Rectal smooth muscle tissue (tissue), 1 donor: ENCODE results near the gene TNFRSF4.

Source experiments
- H3K27ac ChIP-seq: one replicate; pipeline ENCODE4 v1.7.0; 2013; ENCODE audit warnings: low read depth, low read length, inconsistent platforms
- H3K27me3 ChIP-seq: one replicate; pipeline ENCODE4 v1.7.0; 2013; ENCODE audit warnings: low read length; ENCODE audit not compliant: control insufficient read depth, insufficient read depth
- H3K36me3 ChIP-seq: one replicate; pipeline ENCODE4 v1.7.0; 2013; ENCODE audit warnings: low read length; ENCODE audit not compliant: control insufficient read depth, insufficient read depth
- H3K4me1 ChIP-seq: one replicate; pipeline ENCODE4 v1.7.0; 2013; ENCODE audit warnings: low read length; ENCODE audit not compliant: control insufficient read depth, insufficient read depth
- H3K4me3 ChIP-seq: one replicate; pipeline ENCODE4 v1.7.0; 2013; ENCODE audit warnings: low read length
- H3K9ac ChIP-seq: one replicate; pipeline ENCODE4 v1.7.0; 2013; ENCODE audit warnings: low read length

The TNFRSF4 gene

DNA sequence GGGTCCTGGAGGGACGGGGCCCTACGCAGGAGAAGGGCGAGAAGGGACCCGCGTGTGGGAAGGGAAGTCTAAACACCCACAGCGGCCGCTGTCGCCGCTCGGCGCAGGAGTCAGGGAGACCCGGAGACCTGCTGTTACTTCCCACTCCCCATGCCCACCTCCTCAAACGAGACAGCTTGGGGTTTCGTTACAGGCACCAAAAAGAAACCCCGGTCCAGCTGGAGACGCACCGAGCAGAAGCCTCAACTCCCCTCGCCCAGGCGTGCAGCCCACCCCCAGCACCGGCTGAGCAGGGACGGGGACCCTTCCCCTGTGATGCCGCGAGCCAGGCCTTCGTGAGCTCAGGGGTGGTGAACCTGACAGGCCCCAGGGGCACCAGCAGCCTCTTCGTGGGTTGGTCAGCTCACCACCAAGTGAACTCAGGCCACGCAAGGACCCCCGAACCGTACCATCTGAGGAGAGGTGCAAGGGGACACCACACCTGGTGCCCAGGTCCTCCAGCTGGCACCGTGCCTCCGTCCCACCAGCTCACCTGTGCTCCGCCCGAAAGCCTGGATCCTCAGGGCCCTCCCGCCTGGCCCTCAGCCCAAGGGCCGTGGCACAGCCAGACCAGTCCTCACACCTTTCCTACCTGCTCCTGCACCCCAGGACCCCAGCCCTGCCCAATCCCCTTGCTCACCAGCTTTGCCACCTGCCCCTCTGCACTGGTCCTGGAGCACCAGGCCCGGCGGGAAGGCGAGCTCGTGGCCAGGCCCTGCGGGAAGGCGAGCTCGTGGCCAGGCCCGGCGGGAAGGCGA lies 12.8 kb upstream of the TNFRSF4 start:
- Histone ChIP-seq H3K36me3 (peaks cover 34% of the 10 kb centered on the region), H3K4me1 (peaks cover 4% of the 10 kb centered on the region), H3K27me3 (no peaks in the 10 kb centered on the region), H3K9ac (no peak overlapping the region), H3K27ac (no peak overlapping the region), H3K4me3 (no peak overlapping the region)

DNA sequence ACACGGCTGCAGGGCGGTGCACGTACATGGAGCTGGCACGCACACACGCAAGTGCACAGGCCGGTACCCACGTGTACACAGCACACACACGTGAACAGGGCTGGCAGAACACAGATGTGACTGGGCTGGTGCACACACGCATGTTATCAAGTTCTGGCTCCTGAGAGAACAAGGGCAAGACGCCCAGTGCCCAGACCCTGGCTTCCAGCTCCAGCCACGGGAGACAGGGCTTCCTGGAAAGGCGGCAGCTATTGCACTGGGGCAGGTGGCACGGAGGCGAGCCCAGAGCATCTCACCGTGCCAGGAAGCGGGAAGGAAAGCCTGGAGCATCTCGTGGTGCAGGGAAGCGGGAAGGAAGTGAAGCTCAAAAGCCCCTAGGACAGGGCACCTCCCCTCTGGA lies 12.0 kb upstream of the TNFRSF4 start:
- Histone ChIP-seq H3K27ac (no peak overlapping the region), H3K27me3 (no peaks in the 10 kb centered on the region), H3K36me3 (peaks cover 37% of the 10 kb centered on the region), H3K4me3 (no peak overlapping the region), H3K9ac (no peak overlapping the region), H3K4me1 (peaks cover 4% of the 10 kb centered on the region)

DNA sequence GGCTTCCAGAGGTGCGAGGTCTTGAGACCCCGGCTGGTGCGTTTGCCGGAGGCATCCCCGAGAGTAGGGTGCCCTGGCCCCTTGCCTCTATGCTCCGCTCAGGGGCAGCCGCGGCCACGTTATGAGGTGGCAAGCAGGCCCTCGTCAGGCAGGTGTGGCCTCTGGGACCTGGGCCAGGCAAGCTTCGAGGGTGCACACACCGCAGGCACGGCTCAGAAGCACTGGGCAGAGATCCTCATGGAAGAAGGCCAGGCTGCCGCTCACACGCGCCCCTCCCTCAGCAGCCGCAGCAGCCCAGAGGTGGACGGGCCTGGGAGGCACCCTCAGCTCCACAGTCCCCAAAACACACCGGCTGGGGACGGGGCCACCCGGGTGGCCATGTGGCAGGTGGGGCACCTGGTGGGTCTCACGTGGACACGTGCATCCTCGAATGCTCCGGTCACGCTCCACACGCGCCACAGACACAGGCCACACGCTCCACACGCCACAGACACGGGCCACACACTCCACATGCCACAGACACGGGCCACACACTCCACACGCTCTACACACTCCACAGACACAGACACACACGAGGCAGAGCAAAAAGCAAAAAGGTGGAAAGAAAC lies 11.4 kb upstream of the TNFRSF4 start:
- Histone ChIP-seq H3K36me3 (peaks cover 38% of the 10 kb centered on the region), H3K4me1 (peaks cover 4% of the 10 kb centered on the region), H3K4me3 (no peak overlapping the region), H3K27me3 (no peaks in the 10 kb centered on the region), H3K27ac (no peak overlapping the region), H3K9ac (no peak overlapping the region)

- no peaks in the 10 kb centered on the region for H3K27me3 ChIP-seq
- no peak overlapping the region for H3K4me3 ChIP-seq
- H3K9ac ChIP-seq = no peak overlapping the region
- no peak overlapping the region for H3K27ac ChIP-seq
- peaks cover 40% of the 10 kb centered on the region for H3K36me3 ChIP-seq
- no peaks in the 10 kb centered on the region for H3K4me1 ChIP-seq
These were observed 9.9 kb upstream of the TNFRSF4 start for GRCh38 chr1:1223891-1224290.

- Histone ChIP-seq H3K27ac (no peak overlapping the region), H3K36me3 (peaks cover 41% of the 10 kb centered on the region), H3K4me1 (no peaks in the 10 kb centered on the region), H3K9ac (no peak overlapping the region), H3K27me3 (no peaks in the 10 kb centered on the region), H3K4me3 (no peak overlapping the region)
These were observed 9.4 kb upstream of the TNFRSF4 start for GRCh38 chr1:1223321-1223720.

DNA sequence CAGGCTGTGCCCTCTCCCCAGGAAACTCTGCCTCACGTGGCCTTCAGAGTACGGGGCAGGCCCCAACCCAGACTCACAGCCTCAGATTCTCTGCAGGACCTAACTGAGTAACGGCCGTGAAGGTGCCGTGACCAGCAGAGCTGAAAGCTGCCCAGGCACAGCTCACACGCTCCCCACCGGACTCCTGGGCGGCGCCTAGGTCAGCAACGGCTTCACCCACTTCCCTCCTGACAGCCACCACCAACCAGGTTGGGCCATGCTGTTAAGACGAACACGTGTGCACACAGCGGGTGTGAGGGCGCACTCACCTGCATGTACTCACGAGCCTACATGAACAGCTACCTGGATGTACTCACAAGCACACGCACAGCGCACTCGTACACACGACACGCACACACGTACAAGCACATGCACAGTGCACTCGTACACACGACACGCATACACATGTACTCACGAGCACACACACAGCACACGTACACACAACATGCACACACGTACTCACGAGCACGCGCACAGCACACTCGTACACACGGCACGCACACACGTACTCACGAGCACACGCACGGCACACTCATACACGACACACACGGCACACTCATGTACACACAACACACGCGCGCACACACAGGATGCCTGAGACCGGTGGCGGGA lies 8.7 kb upstream of the TNFRSF4 start:
- H3K4me3 ChIP-seq = no peak overlapping the region
- H3K27me3 ChIP-seq = no peaks in the 10 kb centered on the region
- no peak overlapping the region for H3K9ac ChIP-seq
- peaks cover 36% of the 10 kb centered on the region for H3K36me3 ChIP-seq
- H3K27ac ChIP-seq = no peak overlapping the region
- no peaks in the 10 kb centered on the region for H3K4me1 ChIP-seq

DNA sequence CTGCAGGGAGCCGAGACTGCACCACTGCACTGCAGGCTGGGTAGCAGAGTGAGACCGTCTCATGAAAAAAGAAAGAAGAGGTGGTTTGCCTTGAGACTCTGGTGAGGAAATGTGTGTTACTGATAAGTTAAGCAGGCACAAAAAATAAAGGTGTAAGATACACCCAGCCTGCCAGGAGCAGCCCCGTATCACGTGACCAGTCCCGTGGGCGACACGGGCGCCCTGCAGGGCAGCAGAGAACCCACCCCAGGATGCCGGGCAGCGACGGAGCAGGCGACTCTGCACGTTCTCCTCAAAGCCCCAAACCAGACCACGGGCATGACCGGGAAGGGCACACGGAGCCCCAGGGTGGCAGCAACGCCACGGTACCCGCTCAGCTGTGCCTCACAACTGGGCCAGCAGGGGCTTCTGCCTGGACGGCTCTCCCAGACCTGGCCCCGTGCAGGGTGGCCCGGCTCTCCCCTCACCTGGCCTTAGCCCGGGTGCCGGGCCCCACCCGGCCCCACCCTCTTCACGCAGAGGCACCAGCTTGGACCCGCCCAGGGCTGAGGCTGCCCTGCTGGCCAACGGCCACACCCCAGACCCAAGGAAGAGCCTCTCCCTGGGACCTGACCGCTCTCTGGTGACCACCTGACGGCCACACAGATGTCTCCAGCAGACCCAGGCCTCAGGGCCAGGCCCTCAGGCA lies 8.1 kb upstream of the TNFRSF4 start:
- Histone ChIP-seq H3K36me3 (peaks cover 33% of the 10 kb centered on the region), H3K27ac (no peak overlapping the region), H3K9ac (no peak overlapping the region), H3K4me1 (no peaks in the 10 kb centered on the region), H3K4me3 (no peak overlapping the region), H3K27me3 (no peaks in the 10 kb centered on the region)

- Histone ChIP-seq H3K9ac (no peak overlapping the region), H3K36me3 (peaks cover 39% of the 10 kb centered on the region), H3K4me3 (no peak overlapping the region), H3K4me1 (no peaks in the 10 kb centered on the region), H3K27ac (no peak overlapping the region), H3K27me3 (no peaks in the 10 kb centered on the region)
These were observed 6.2 kb upstream of the TNFRSF4 start for GRCh38 chr1:1220197-1220596.

GRCh38 chr1:1219341-1219740 lies 5.4 kb upstream of the TNFRSF4 start:
- Histone ChIP-seq H3K4me1 (no peaks in the 10 kb centered on the region), H3K27ac (no peak overlapping the region), H3K4me3 (no peak overlapping the region), H3K9ac (no peak overlapping the region), H3K36me3 (peaks cover 33% of the 10 kb centered on the region), H3K27me3 (no peaks in the 10 kb centered on the region)

DNA sequence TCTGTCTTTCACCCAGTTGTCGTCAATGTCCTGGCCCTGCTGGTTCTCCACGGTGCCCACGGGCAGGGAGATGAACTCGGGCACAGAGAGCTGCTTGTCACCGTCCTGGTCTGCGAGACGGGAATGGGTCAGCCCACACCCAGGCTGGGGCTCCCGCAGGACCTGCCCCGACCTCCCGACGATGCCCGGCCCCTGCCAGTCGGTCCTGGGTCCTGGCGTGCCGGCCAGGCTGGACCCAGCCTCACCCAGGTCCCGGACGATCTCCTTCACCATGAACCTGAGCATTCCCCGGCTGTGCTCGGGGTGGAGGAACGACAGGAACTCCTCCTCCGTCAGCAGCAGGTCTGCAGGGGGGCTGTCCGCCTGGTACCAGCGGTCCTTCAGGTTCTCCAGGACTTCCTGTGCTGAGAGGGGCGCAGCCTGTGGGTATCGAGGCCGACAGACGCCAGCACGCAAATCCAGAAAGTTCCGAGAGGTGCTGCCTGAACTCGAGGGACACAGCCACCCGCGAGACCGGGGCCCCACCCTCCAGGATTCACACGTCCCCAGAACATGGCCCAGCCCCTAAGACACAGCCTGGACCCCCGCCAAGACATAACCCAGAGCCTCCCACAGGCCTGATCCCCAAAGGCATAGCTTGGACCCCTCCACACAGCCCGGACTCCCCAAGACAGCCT lies 4.7 kb upstream of the TNFRSF4 start:
- Histone ChIP-seq H3K27me3 (no peaks in the 10 kb centered on the region), H3K36me3 (peaks cover 33% of the 10 kb centered on the region), H3K4me3 (no peak overlapping the region), H3K27ac (no peak overlapping the region), H3K4me1 (no peaks in the 10 kb centered on the region), H3K9ac (no peak overlapping the region)

DNA sequence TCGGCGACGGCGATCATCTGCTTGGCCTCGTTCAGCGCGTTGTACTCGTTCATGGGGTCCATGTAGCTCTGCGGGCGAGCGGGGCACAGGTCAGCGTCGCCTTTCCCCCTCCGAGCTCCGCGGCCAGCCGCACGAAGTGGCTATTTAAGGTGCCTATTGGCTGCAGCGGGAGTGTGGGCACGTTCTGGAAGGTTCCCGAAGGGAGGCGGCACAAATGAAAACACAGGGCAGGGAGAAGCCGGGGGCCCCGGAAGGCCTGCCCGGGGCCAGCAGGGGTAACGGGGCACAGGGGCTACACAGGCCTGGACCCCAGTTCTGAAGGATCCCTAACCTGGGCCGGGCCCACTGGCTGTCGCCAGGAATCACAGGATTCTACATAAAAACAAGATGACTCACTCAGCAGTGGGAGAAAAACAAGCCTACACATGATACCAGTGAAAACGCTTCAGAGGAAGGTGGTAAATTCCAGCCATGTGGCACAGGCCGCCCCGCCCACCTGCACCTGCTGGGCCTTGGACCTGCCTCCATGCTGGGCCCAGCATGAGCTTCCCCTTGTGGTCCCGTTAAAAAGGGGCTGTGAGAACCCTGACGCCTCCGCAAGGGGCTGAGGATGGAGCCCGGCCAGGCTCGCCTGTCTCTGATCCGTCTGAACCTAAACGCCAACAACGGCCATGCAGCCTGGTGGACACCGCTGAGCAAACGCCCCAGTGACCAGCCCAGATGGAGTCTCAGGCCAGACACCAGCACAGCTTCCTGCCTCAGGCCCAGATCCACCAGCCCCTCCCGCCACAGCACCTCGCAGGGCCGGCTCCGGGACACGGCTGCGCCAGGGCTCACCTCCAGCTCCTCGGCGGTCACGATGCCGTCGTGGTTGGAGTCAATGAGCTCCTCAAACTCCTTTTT lies 3.9 kb upstream of the TNFRSF4 start:
- H3K4me3 ChIP-seq = no peak overlapping the region
- H3K36me3 ChIP-seq = peaks cover 29% of the 10 kb centered on the region
- no peaks in the 10 kb centered on the region for H3K4me1 ChIP-seq
- H3K27me3 ChIP-seq = peaks cover 2% of the 10 kb centered on the region
- no peak overlapping the region for H3K9ac ChIP-seq
- H3K27ac ChIP-seq = no peak overlapping the region
